ENCODE measurements around the gene CD27. TPM values are rescaled to one million over a fixed set of nuclear protein-coding genes. Genes with fewer than 3 reads are reported as not detected.
A peak's percentile ranks its signal among the peaks of the same experiment; 100 is the strongest.

Gene CD27
- polyA plus RNA-seq, 3 donors = 0.08 to 1.2 (median 0.88) TPM

- H3K27ac Mint-ChIP-seq = peak within 1 kb of the TSS; percentile 95 to 99 (median 99)
- peak within 1 kb of the TSS; percentile 73 for H3K9ac ChIP-seq (ENCODE audit: insufficient read depth, low read length, poor library complexity, severe bottlenecking)
- H3K27me3 Mint-ChIP-seq (ENCODE audit: low read depth in 3 of 3) = peaks cover 0 to 3% (median 2%) of the 10 kb centered on the region in 3 donors
- peaks cover 22% of the 10 kb centered on the region for H3K4me1 Mint-ChIP-seq
- peaks cover 10% of the 10 kb centered on the region for H4K20me1 ChIP-seq (ENCODE audit: insufficient read depth, low read length)
- H3K4me3 ChIP-seq (replicated peaks in 1 of 3; ENCODE audit: low read depth in 2 of 3, low read length in 3 of 3) = peak within 1 kb of the TSS; percentile 61 to 92 (median 90)
- peak within 1 kb of the TSS; percentile 97 to 98 for H3K4me3 Mint-ChIP-seq
- peaks cover 20 to 30% of the 10 kb centered on the region in 2 donors for H3K4me1 ChIP-seq (ENCODE audit: control insufficient read depth in 1 of 2, insufficient read depth in 2 of 2, low read length in 2 of 2)
- peak within 1 kb of the TSS; percentile 88 to 91 for H3K27ac ChIP-seq (ENCODE audit: low read depth in 1 of 2, low read length in 2 of 2)
- intact Hi-C loops (cut with micrococcal nuclease) = loop anchor here (2.0 kb wide), 2 partner anchors 22 to 42 kb away; partner anchors contain the start of genes GAPDH (in 1 of the 2) and VAMP1 (in 1 of the 2)
- H3K27me3 ChIP-seq (ENCODE audit: control insufficient read depth in 2 of 2, insufficient read depth in 2 of 2, low read length in 2 of 2) = no peaks in the 10 kb centered on the region
- H2AFZ ChIP-seq (ENCODE audit: insufficient read depth, low read depth, low read length, poor library complexity, severe bottlenecking) = peak within 1 kb of the TSS; percentile 94
- no peaks in the 10 kb centered on the region for H3K9me3 ChIP-seq (replicated peaks in 1 of 2; ENCODE audit: control insufficient read depth in 1 of 2, insufficient read depth in 1 of 2, low read length in 2 of 2)
- peak within 1 kb of the TSS; percentile 93 for H3K4me2 ChIP-seq (replicated peaks; ENCODE audit: extremely low read depth, low read length, poor library complexity, severe bottlenecking)
- peaks cover 51% of the 10 kb centered on the region for H3K79me2 ChIP-seq (ENCODE audit: insufficient read depth, low read length)
- WGBS (ENCODE audit: insufficient coverage) = 0% methylated on average over 28 of the region's 39 CpGs
- H3K9me3 Mint-ChIP-seq = no peaks in the 10 kb centered on the region
- H3K36me3 Mint-ChIP-seq = peaks cover 16 to 28% of the 10 kb centered on the region in 2 donors
- DNase-seq = peak; percentile 91 to 94 (median 93)
- peaks cover 21 to 32% of the 10 kb centered on the region in 2 donors for H3K36me3 ChIP-seq (replicated peaks in 1 of 2; ENCODE audit: control insufficient read depth in 1 of 2, insufficient read depth in 2 of 2, low read length in 2 of 2)
- TF ChIP-seq, protein P1, sequence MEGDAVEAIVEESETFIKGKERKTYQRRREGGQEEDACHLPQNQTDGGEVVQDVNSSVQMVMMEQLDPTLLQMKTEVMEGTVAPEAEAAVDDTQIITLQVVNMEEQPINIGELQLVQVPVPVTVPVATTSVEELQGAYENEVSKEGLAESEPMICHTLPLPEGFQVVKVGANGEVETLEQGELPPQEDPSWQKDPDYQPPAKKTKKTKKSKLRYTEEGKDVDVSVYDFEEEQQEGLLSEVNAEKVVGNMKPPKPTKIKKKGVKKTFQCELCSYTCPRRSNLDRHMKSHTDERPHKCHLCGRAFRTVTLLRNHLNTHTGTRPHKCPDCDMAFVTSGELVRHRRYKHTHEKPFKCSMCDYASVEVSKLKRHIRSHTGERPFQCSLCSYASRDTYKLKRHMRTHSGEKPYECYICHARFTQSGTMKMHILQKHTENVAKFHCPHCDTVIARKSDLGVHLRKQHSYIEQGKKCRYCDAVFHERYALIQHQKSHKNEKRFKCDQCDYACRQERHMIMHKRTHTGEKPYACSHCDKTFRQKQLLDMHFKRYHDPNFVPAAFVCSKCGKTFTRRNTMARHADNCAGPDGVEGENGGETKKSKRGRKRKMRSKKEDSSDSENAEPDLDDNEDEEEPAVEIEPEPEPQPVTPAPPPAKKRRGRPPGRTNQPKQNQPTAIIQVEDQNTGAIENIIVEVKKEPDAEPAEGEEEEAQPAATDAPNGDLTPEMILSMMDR (IDR thresholded peaks at IDR 0.05) = no peak
Measured at GRCh38 chr12:6492838-6493496, 48.2 kb downstream of the CD27 start, which contains the start of gene MRPL51. TSS of gene MRPL51 (minus strand) at chr12:6493262. CDS start at chr12:6493136, 126 bp downstream.

GRCh38 chr12:6493497-6494257 is 48.9 kb downstream of the CD27 start, which contains the start of gene NCAPD2:
TSS of gene NCAPD2 (plus strand) at chr12:6494102. CDS start at chr12:6495099, 997 bp downstream.
- Histone ChIP-seq H3K27me3 (ENCODE audit: control insufficient read depth in 2 of 2, insufficient read depth in 2 of 2, low read length in 2 of 2) (no peaks in the 10 kb centered on the region), H3K9me3 (replicated peaks in 1 of 2; ENCODE audit: control insufficient read depth in 1 of 2, insufficient read depth in 1 of 2, low read length in 2 of 2) (no peaks in the 10 kb centered on the region), H3K4me3 (replicated peaks in 1 of 3; ENCODE audit: low read depth in 2 of 3, low read length in 3 of 3) (peak within 1 kb of the TSS; percentile 61 to 92 (median 90)), H3K27ac (ENCODE audit: low read depth in 1 of 2, low read length in 2 of 2) (peak within 1 kb of the TSS; percentile 88 to 91), H3K4me1 (ENCODE audit: control insufficient read depth in 1 of 2, insufficient read depth in 2 of 2, low read length in 2 of 2) (peaks cover 20 to 30% of the 10 kb centered on the region in 2 donors), H3K9ac (ENCODE audit: insufficient read depth, low read length, poor library complexity, severe bottlenecking) (peak within 1 kb of the TSS; percentile 73), H3K79me2 (ENCODE audit: insufficient read depth, low read length) (peaks cover 58% of the 10 kb centered on the region), H3K4me2 (replicated peaks; ENCODE audit: extremely low read depth, low read length, poor library complexity, severe bottlenecking) (peak within 1 kb of the TSS; percentile 93), H2AFZ (ENCODE audit: insufficient read depth, low read depth, low read length, poor library complexity, severe bottlenecking) (peak within 1 kb of the TSS; percentile 94), H4K20me1 (ENCODE audit: insufficient read depth, low read length) (peaks cover 10% of the 10 kb centered on the region), H3K36me3 (replicated peaks in 1 of 2; ENCODE audit: control insufficient read depth in 1 of 2, insufficient read depth in 2 of 2, low read length in 2 of 2) (peaks cover 28 to 39% of the 10 kb centered on the region in 2 donors)
- peak; percentile 91 to 95 (median 91) for DNase-seq
- Mint-ChIP-seq H3K27me3 (ENCODE audit: low read depth in 3 of 3) (peaks cover 0 to 3% (median 2%) of the 10 kb centered on the region in 3 donors), H3K4me1 (peaks cover 22% of the 10 kb centered on the region), H3K4me3 (peak within 1 kb of the TSS; percentile 97 to 98), H3K36me3 (peaks cover 20 to 35% of the 10 kb centered on the region in 2 donors), H3K9me3 (no peaks in the 10 kb centered on the region), H3K27ac (peak within 1 kb of the TSS; percentile 95 to 99 (median 99))
- intact Hi-C loops (cut with micrococcal nuclease) = loop anchor here (2.0 kb wide), 2 partner anchors 23 to 41 kb away; partner anchors contain the start of genes GAPDH (in 1 of the 2) and VAMP1 (in 1 of the 2)
- TF ChIP-seq, protein P1 (IDR thresholded peaks at IDR 0.05) = peak; percentile 19
- WGBS (ENCODE audit: insufficient coverage) = 0% methylated on average over 47 of the region's 49 CpGs
